GM19023 (cell line): ENCODE measurements around the gene DTD2.
"Not testable (repeated sequence)": the region's sequence is repeated elsewhere in the genome, so short reads cannot be mapped to it uniquely, and the experiment has no call there.

Experiments
- ATAC-seq: cut with Tn5 transposase; IDR thresholded peaks from one replicate; pipeline ENCODE4 v1.9.1; 2021; ENCODE audit warnings: mild to moderate bottlenecking, moderate library complexity; ENCODE audit not compliant: unreplicated experiment

The DTD2 gene

DNA sequence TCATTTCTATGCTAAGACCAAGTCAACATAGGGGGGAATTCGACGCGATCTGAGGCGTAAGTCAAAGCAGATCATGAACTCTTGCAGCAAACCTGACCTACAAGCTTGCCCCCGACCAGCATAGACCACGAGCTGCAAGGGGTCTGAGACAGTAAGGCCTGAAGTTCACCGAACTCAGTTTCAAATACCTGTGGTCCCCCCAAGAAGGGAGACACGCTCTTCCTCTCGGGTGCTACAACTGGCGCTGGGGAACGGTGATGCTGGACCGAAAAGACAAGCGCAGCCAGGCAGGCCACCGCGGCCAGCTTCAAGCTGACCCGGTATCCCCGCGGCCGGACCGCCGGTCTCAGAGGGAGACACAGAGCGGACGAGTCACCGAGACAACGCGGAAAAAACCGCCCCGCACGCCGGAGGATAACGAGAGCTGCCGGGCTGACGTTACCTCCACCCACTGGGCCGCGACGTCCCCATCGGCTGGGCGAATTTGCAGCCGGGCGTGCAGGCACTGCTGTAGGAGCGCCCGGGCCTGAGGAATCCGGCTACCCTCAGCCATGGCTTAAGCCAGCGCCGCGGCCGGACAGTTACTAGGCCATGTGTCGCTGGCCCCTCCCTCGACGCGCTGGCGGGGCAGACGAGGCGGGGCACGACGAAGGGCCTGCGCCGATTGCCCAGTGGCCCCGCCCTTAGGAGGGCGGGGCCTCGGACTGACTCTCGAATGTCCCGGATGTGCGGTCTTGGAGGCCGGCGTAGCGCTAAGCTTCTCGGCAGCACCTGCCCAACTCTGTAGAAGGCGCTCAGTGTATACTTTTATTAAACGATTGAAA lies at the start of gene DTD2:
TSS of gene DTD2 (minus strand) at position 666 of the 824 bp plus-strand sequence. CDS start at position 553, 113 bp downstream.
- ATAC-seq = peak; percentile 98

DNA sequence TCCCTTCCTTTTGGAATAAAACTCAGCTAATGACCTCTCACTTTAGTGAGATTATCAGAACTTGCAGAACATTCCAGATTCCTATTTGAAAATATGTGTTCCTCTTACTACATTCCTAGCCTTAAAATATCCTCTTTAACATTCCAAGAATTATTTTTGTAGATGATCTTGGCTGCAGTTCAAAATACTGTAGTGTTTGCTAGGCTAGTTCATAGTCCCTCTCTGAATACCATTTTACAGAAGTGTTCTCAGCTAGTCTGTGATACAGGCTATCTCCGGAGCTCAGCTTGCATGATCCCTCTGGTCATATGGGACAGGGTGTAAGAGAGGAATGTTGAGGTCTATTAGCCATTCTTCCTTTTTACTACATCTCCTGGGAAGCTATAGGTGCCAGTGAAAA lies 48.1 kb upstream of the DTD2 start:
- no peak for ATAC-seq

- ATAC-seq = no peak
Measured at GRCh38 chr14:31501870-31502269, 44.6 kb upstream of the DTD2 start.

DNA sequence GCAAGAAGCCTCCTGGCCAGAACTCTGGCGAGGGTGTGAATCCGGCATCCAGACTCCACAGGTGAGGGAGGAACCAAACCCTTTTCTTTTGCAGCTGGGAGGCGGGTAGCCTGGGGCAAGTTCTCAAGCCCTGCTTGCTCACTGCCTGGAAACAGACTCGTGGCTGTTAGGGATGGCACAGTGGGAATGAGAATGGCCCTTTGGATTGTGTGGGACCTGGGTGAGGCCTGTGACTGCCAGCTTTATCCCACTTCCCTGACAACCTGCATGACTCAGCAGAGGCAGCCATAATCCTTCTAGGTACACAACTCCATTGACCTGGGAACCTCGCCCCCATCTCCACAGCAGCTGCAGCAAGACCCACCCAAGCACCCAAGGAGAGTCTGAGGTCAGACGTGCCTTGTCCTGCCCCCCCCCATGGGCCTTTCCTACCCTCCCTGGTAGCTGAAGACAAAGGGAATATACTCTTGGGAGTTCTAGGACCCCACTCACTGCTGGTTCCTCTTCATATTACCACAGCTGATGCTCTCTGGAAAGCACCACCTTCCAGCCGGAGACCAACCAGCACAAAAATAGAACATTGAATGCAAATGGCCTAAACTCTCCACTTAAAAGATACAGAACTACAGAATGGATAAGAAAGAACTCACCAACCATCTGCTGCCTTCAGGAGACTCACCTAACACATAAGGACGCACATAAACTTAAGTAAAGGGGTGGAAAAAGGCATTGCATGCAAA lies 35.6 kb upstream of the DTD2 start:
- ATAC-seq = no peak

DNA sequence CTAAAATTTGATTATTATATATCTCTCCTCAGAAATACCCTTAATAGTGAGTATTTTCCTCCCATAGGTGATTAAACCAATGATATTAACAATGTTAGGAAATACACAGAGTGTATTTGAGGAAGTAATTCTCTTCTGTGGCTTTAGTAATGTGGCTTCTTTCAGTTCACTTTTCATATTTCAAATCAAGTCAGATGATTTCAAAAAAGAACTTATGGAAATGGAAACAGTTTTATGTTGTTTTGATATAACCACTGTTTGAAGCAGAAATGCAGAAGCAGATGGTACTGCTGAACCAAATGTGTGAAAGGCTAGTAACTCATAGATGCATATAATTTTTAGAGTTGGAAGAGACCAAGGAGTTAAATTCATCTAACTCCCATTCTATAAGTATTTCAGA lies 32.4 kb upstream of the DTD2 start:
- ATAC-seq = no peak

- ATAC-seq = no peak
Measured at GRCh38 chr14:31487886-31488285, 30.6 kb upstream of the DTD2 start, which contains the start of gene GPR33. Gene GPR33 (minus strand): TSS chr14:31488039. CDS start chr14:31483965, 4,074 bp downstream.

GRCh38 chr14:31486764-31487163 lies 29.5 kb upstream of the DTD2 start:
- no peak for ATAC-seq

DNA sequence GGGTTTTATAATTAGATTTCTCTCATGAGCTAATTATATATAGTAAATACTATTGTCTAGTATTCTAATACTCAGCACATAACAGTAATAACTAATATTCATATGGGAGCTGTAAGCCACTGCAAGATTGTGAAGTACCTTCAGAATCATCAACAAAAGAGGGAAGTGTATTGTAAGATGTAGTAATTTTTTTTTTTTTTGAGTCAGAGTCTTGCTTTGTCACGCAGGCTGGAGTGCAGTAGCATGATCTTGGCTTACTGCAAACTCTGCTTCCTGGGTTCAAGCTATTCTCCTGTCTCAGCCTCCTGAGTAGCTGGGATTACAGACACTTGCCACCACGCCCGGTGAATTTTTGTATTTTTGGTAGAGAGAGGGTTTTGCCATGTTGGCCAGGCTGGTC lies 27.4 kb upstream of the DTD2 start:
- ATAC-seq = no peak

DNA sequence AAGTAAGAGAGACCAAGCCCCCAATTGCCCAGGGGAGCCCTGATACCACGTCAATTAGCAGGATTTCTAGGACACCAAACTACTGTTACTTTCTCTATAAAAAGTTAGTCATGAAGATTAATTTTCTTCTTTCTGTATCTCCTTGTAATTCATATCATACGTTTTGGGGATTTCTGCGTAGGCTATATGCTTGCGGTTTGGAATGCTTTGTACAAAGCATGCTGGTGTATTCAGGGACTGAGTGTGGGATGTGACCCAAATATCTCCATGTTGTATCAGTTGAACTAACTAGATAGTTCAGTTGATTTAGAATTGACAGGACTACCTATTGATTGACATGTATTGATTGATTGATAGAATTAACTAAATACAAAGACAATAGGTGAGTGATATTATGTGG lies 22.9 kb upstream of the DTD2 start:
- ATAC-seq = no peak

GRCh38 chr14:31479027-31479426 lies 21.7 kb upstream of the DTD2 start:
- ATAC-seq = no peak

DNA sequence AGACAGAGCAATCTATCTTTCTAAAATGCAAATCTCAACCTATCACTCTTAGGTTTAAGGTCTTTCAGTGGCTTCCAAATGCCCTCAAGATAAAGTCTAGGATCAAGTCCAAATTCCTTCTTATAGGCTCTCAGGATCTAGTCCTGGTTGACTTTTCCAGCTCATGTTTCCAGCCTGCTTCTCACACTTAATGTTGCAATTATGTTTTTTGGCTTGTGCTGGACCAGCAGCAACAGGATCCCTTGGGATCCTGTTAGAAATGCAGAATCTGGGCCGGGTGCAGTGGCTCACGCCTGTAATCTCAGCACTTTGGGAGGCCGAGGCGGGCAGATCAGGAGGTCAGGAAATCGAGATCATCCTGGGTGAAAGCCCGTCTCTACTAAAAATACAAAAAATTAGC lies 19.9 kb upstream of the DTD2 start:
- no peak for ATAC-seq

- no peak for ATAC-seq
Measured at GRCh38 chr14:31476131-31476866, 19.0 kb upstream of the DTD2 start.

DNA sequence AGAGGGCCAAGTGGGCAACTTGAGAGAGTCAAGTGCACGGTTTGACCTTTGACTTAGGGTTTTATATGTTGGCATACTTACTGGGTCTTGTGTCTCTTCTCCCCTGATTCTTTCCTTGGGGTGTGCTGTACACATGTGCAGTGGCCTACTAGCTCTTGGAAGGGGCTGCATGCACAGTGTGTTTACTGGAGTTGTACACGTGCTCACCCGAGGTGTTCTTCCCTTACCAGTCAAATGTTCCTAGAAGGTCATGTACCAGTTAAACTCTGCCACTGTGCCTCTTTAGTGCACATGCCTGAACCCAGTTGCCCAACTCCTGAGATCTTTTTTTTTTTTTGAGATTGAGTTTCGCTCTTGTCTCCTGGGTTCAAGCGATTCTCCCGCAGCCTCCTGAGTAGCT lies 9.2 kb upstream of the DTD2 start:
- no peak for ATAC-seq

GRCh38 chr14:31465111-31465510 lies 7.8 kb upstream of the DTD2 start:
- ATAC-seq = no peak

GRCh38 chr14:31462450-31462849 lies 5.1 kb upstream of the DTD2 start:
- not testable (repeated sequence) for ATAC-seq

DNA sequence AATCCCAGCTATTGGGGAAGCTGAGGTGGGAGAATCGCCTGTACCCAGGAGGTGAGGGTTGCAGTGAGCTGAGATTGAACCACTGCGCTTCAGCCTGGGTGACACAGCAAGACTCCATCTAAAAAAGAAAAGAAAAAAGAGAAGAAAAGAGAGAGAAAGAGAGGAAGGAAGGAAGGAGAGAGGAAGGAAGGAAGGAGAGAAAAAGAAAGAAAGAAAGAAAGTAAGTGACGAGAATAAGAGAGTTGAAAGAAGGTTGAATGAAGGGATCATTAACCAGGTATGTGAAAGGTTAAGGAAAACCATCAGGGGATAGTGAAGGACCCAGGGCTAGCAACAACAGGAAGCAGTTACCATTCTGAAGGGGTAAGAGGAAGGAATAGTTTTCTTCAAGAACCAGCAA lies 4.2 kb upstream of the DTD2 start:
- ATAC-seq = no peak

GRCh38 chr14:31457665-31458659 lies 656 bp upstream of the DTD2 start:
- no peak for ATAC-seq

DNA sequence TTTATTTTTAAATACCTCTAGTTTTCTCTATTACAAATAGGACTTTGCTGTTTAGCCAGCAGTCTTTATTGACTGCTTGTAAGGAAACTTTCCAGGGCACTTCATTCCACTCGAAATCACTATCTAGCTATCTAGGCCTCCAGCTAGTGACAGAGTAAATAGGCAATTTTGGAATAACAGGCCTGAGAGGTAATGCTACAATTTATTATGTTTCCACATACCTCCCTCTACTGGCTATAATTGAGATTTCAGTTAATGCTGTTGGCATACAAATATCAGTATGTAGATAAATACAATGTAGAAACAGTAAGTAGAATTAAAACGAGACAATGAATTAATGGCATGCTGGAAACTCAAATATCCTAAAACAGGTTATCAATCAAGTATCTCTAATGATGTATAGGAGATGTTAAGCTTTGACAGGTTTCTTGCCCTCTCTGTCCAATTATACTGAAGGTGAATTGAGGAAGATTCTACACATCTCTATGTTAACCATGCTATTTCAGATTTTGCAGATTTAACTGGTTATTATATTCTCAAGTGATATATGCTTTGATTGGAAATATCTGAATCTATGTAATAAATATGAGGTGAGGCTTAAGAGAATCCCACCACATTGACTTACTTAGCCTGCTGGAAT lies 7.2 kb downstream of the DTD2 start:
- ATAC-seq = peak; percentile 60

DNA sequence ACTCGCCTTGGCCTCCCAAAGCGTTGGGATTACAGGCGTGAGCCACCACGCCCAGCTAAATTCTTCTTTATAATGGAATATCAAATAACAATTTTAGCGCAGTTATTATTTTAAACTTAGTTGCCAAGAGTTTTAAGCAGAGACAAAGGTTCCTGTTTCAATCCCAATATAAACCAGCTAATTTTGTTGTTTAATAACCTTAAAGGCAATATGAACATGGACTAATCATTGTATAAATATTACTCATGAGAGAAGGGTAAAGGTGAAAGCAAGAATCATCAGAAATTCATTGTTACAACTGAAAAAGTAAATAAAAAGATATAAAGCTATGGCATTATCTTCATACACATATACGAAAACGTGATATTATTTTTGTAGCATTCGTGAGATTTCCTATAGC lies 8.2 kb downstream of the DTD2 start:
- no peak for ATAC-seq

DNA sequence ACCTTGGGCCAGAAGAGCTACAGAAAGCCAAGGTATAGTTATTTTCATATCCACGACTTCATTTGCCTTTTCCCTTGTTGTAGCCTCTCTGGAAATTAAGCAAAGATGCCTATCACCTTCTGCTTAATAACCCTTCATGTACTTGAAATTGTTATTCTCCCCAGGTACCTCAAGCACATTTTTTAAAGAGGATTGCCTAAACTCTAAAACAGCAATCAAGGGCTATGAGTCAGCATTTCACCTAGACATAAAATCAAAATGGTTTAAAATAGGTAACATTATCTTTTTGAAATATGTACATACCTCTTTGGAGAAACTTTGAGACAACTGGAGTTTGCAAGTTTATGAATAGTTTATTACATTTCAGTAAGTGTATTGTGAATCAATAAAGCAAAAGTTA lies 11.6 kb downstream of the DTD2 start:
- no peak for ATAC-seq
